IMR-90 (cell line): ENCODE results near the gene TMEM237. TPM values are rescaled to one million over a fixed set of nuclear protein-coding genes. Genes with fewer than 3 reads are reported as not detected.

Experiments used
- ATAC-seq: fragments of 200-7000 bp; cut with Tn5 transposase; 2 replicates; pipeline ENCODE4 v1.9.1; 2020; ENCODE audit warnings: low read depth, mild to moderate bottlenecking, moderate library complexity
- BruUV-seq: library from RNA; stranded (reverse); fragments of 400-500 nt; replicated peaks from 2 replicates; lab custom pipeline; 2021; lab: Mats Ljungman, UMichigan
- CTCF ChIA-PET: fragments of 300-600 bp; formaldehyde crosslinking; extraction: SDS; loops from one replicate; lab custom pipeline; 2021; ENCODE audit warnings: antibody characterized with exemption; lab: Yijun Ruan, JAX
- POLR2A ChIA-PET: fragments of 300-600 bp; sonication (Branson Sonifier 250); formaldehyde crosslinking; loops from one replicate; lab custom pipeline; 2022; ENCODE audit warnings: antibody characterized with exemption; ENCODE audit not compliant: unreplicated experiment; lab: Charles Lee
- DNase-seq: peaks from one replicate; pipeline ENCODE4 v3.0.0; 2013
- H2AFZ ChIP-seq: replicated peaks from 2 replicates; pipeline ENCODE3; 2013; ENCODE audit warnings: low read length, mild to moderate bottlenecking; ENCODE audit not compliant: poor library complexity
- H2AK5ac ChIP-seq: 2 replicates; pipeline ENCODE4 v1.6.1; 2013; ENCODE audit warnings: low read depth, low read length, inconsistent platforms
- H2AK9ac ChIP-seq: replicated peaks from 2 replicates; pipeline ENCODE3; 2013; ENCODE audit warnings: mild to moderate bottlenecking, low read depth, low read length, moderate library complexity; ENCODE audit not compliant: poor library complexity
- H2BK120ac ChIP-seq: 2 replicates; pipeline ENCODE4 v1.6.1; 2013; ENCODE audit warnings: low read depth, low read length, inconsistent platforms
- H2BK15ac ChIP-seq: 3 replicates; pipeline ENCODE4 v1.6.1; 2013; ENCODE audit warnings: low read depth, low read length, inconsistent platforms
- H2BK20ac ChIP-seq: 2 replicates; pipeline ENCODE4 v1.6.1; 2013; ENCODE audit warnings: low read depth, mild to moderate bottlenecking, inconsistent platforms, low read length, moderate library complexity
- H2BK5ac ChIP-seq: 2 replicates; pipeline ENCODE4 v1.6.1; 2013; ENCODE audit warnings: mild to moderate bottlenecking, low read depth, low read length, inconsistent platforms; ENCODE audit not compliant: poor library complexity, severe bottlenecking
- H3K14ac ChIP-seq: replicated peaks from 2 replicates; pipeline ENCODE4 v1.6.1; 2013; ENCODE audit warnings: low read depth, low read length, inconsistent platforms
- H3K18ac ChIP-seq: 2 replicates; pipeline ENCODE4 v1.6.1; 2013; ENCODE audit warnings: low read depth, low read length, control low read depth
- H3K23ac ChIP-seq: 2 replicates; pipeline ENCODE4 v1.6.1; 2013; ENCODE audit warnings: low read depth, low read length, inconsistent platforms
- H3K27ac ChIP-seq: 2 replicates; pipeline ENCODE4 v1.5.1; 2013; ENCODE audit warnings: mild to moderate bottlenecking, control low read depth, low read length; ENCODE audit not compliant: insufficient read depth
- H3K27me3 ChIP-seq: 2 replicates; pipeline ENCODE4 v1.6.1; 2013; ENCODE audit warnings: low read length; ENCODE audit not compliant: control insufficient read depth, insufficient read depth
- H3K36me3 ChIP-seq: 2 replicates; pipeline ENCODE4 v1.6.1; 2013; ENCODE audit warnings: low read length, mixed read lengths; ENCODE audit not compliant: control insufficient read depth, insufficient read depth
- H3K4ac ChIP-seq: 2 replicates; pipeline ENCODE4 v1.6.1; 2013; ENCODE audit warnings: low read depth, low read length, inconsistent platforms
- H3K4me1 ChIP-seq: 2 replicates; pipeline ENCODE4 v1.6.1; 2013; ENCODE audit warnings: low read length, mixed read lengths; ENCODE audit not compliant: control insufficient read depth, insufficient read depth
- H3K4me2 ChIP-seq: 2 replicates; pipeline ENCODE4 v1.6.1; 2013; ENCODE audit warnings: low read depth, mild to moderate bottlenecking, control low read depth, low read length, moderate library complexity
- H3K4me3 ChIP-seq: 2 replicates; pipeline ENCODE4 v1.5.1; 2013; ENCODE audit warnings: low read depth, mild to moderate bottlenecking, control low read depth, low read length, moderate library complexity; ENCODE audit not compliant: insufficient read depth
- H3K56ac ChIP-seq: 2 replicates; pipeline ENCODE4 v1.6.1; 2013; ENCODE audit warnings: low read length, inconsistent platforms; ENCODE audit not compliant: insufficient read depth; ENCODE audit errors: extremely low read depth
- H3K79me1 ChIP-seq, 2 experiments: 2 replicates each; pipeline ENCODE4 v1.6.1; 2013; ENCODE audit warnings: low read length in 2 of 2, inconsistent platforms in 1 of 2, low read depth in 1 of 2
- H3K9ac ChIP-seq: 2 replicates; pipeline ENCODE4 v1.6.1; 2013; ENCODE audit warnings: low read depth, low read length, control low read depth
- H3K9me1 ChIP-seq: 2 replicates; pipeline ENCODE4 v1.6.1; 2013; ENCODE audit warnings: low read length, inconsistent platforms; ENCODE audit not compliant: insufficient read depth
- H3K9me3 ChIP-seq: 2 replicates; pipeline ENCODE4 v1.6.1; 2013; ENCODE audit warnings: low read length; ENCODE audit not compliant: control insufficient read depth, insufficient read depth
- H4K20me1 ChIP-seq: 2 replicates; pipeline ENCODE4 v1.6.1; 2013; ENCODE audit warnings: low read length, inconsistent platforms; ENCODE audit not compliant: insufficient read depth
- H4K5ac ChIP-seq: 2 replicates; pipeline ENCODE4 v1.6.1; 2013; ENCODE audit warnings: mild to moderate bottlenecking, low read depth, low read length, control low read depth
- H4K8ac ChIP-seq, 2 experiments: 2 replicates each; pipeline ENCODE4 v1.6.1; 2013; ENCODE audit warnings: low read depth in 2 of 2, low read length in 2 of 2, control low read depth in 1 of 2, inconsistent platforms in 1 of 2
- H4K91ac ChIP-seq: 2 replicates; pipeline ENCODE4 v1.6.1; 2013; ENCODE audit warnings: low read depth, low read length, inconsistent platforms; ENCODE audit not compliant: insufficient read depth
- BHLHE40 ChIP-seq: fragments of 150-350 bp; IDR thresholded peaks from 2 replicates; pipeline ENCODE4 v1.6.1; 2016; ENCODE audit warnings: mild to moderate bottlenecking, low read depth, low read length
- CEBPB ChIP-seq: IDR thresholded peaks from 2 replicates; pipeline ENCODE4 v1.6.1; 2012; ENCODE audit warnings: low read depth, low read length, improper control_type of control experiment
- CHD1 ChIP-seq: IDR thresholded peaks from 2 replicates; pipeline ENCODE4 v1.6.1; 2012; ENCODE audit warnings: low read depth, low read length, improper control_type of control experiment
- CTCF ChIP-seq: conservative IDR thresholded peaks from 2 replicates; pipeline ENCODE4 v1.5.1; 2012; ENCODE audit warnings: mild to moderate bottlenecking, low read depth, low read length, improper control_type of control experiment
- ELK1 ChIP-seq: fragments of 150-350 bp; IDR thresholded peaks from 2 replicates; pipeline ENCODE4 v1.6.1; 2016; ENCODE audit warnings: low read depth, mild to moderate bottlenecking, low read length, moderate library complexity, borderline replicate concordance
- FOS ChIP-seq: fragments of 150-350 bp; IDR thresholded peaks from 2 replicates; pipeline ENCODE4 v1.6.1; 2016; ENCODE audit warnings: low read depth, low read length
- MAFK ChIP-seq: IDR thresholded peaks from 2 replicates; pipeline ENCODE4 v1.6.1; 2012; ENCODE audit warnings: low read depth, low read length, improper control_type of control experiment
- MAZ ChIP-seq: IDR thresholded peaks from 2 replicates; pipeline ENCODE4 v1.6.1; 2012; ENCODE audit warnings: low read depth, mild to moderate bottlenecking, low read length, improper control_type of control experiment, moderate library complexity, borderline replicate concordance
- MXI1 ChIP-seq: IDR thresholded peaks from 2 replicates; pipeline ENCODE4 v1.6.1; 2012; ENCODE audit warnings: low read depth, mild to moderate bottlenecking, low read length, moderate library complexity, borderline replicate concordance
- NFE2L2 ChIP-seq: fragments of 150-350 bp; IDR thresholded peaks from 2 replicates; pipeline ENCODE4 v1.6.1; 2016; ENCODE audit warnings: low read depth, mild to moderate bottlenecking, low read length
- POLR2A ChIP-seq: IDR thresholded peaks from 2 replicates; pipeline ENCODE4 v1.6.1; 2012; ENCODE audit warnings: mild to moderate bottlenecking, low read depth, low read length
- RAD21 ChIP-seq: IDR thresholded peaks from 2 replicates; pipeline ENCODE4 v1.6.1; 2012; ENCODE audit warnings: low read length, improper control_type of control experiment
- RCOR1 ChIP-seq: IDR thresholded peaks from 2 replicates; pipeline ENCODE4 v1.6.1; 2012; ENCODE audit warnings: mild to moderate bottlenecking, low read length, improper control_type of control experiment; ENCODE audit not compliant: insufficient replicate concordance
- RFX5 ChIP-seq: IDR thresholded peaks from 2 replicates; pipeline ENCODE4 v1.8.0; 2012; ENCODE audit warnings: low read depth, mild to moderate bottlenecking, low read length, moderate library complexity
- SMC3 ChIP-seq: fragments of 150-350 bp; IDR thresholded peaks from 2 replicates; pipeline ENCODE4 v1.6.1; 2016; ENCODE audit warnings: low read depth, mild to moderate bottlenecking, antibody characterized with exemption, low read length, moderate library complexity
- WGBS, 2 experiments: methylation state at CpG; one replicate each; pipeline versions ENCODE4 v1.1.5 to v1.1.7; 2013; ENCODE audit warnings: missing lambda C conversion rate in 2 of 2; ENCODE audit not compliant: insufficient read length in 1 of 2; ENCODE audit errors: extremely low coverage in 2 of 2; 5-methylcytosine and 5-hydroxymethylcytosine counted together
- dilution Hi-C: fragments of 300-500 bp; cut with HindIII; formaldehyde crosslinking; loops from one replicate; pipeline ENCODE4 v1.14.3; 2018; ENCODE audit warnings: low sequenced_read_pairs; ENCODE audit not compliant: unreplicated experiment
- in situ Hi-C: fragments of 300-500 bp; cut with MboI; formaldehyde crosslinking; loops from 3 replicates; pipeline ENCODE4 v1.14.3; 2019; ENCODE audit warnings: low sequenced_read_pairs, inconsistent platforms, mixed read lengths
- intact Hi-C: fragments of 100-400 bp; cut with micrococcal nuclease; formaldehyde crosslinking; loops from 2 replicates; pipeline ENCODE4 v1.10.0; 2022
- polyA plus RNA-seq, 3 experiments: library from polyadenylated mRNA; depleted of rRNA; stranded (reverse); fragments of >200 nt; gene quantifications; 2 replicates each; pipeline ENCODE4 v1.2.3, GENCODE V29; 2012; ENCODE audit warnings: low replicate concordance in 1 of 3
- total RNA-seq: library from RNA; depleted of rRNA; stranded (reverse); fragments of >200 nt; gene quantifications from 2 replicates; pipeline ENCODE4 v1.2.3, GENCODE V29; 2012
- TF ChIP-seq, protein P1 (sequence below): fragments of 150-350 bp; IDR thresholded peaks from 2 replicates; pipeline ENCODE4 v1.6.1; 2017; ENCODE audit warnings: mild to moderate bottlenecking, antibody characterized with exemption, low read length, low read depth

TMEM237 gene
- total and polyA plus RNA-seq, 2 of the 4 experiments (the other 2 are of a cell fraction), result 29.4 to 58.8 TPM

DNA sequence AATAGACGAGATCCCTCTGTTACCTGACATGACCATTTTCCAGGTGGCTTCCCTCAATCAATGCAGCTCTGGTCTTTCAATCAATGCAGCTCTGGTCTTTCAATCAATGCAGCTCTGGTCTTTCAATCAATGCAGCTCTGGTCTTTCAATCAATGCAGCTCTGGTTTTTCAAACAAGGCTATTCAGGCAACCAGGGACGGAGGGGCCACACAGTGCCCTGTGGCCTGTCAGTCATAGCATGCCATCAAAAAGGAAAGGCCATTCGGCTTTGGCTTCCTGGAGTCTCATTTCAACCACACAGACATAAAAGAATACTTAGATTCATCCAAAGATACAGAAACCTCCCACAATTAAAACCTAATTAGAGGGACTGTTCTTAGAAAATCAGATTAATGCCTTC lies 41.9 kb upstream of the TMEM237 start:
- no peak overlapping the region for H2BK5ac ChIP-seq
- H3K14ac ChIP-seq, result no peak overlapping the region
- no peak overlapping the region for H3K4me2 ChIP-seq
- no peak overlapping the region for H4K5ac ChIP-seq
- no peak overlapping the region for H2AFZ ChIP-seq
- no peak overlapping the region for H4K8ac ChIP-seq
- intact Hi-C loops (no loop called here), in situ Hi-C loops (no loop called here), dilution Hi-C loops (no loop called here)
- 100% methylated on average over 1 of the region's 3 CpGs; no CpG with 5 or more reads in 1 of the 2 experiments for WGBS, 2 experiments
- H3K9ac ChIP-seq, result no peak overlapping the region
- peaks cover 3% of the 10 kb centered on the region; the same call in 1 of the 2 replicates for H3K36me3 ChIP-seq
- ChIA-PET POLR2A (no interaction called here), CTCF (interaction anchor here (0.6 kb wide), 1 partner anchor 160 kb away, joined by 4 read pairs; no protein-coding TSS in a partner anchor)
- H3K27me3 ChIP-seq, result no peaks in the 10 kb centered on the region
- H2AK9ac ChIP-seq, result no peak overlapping the region
- no peak overlapping the region for H2BK120ac ChIP-seq
- no peak overlapping the region for H2AK5ac ChIP-seq
- H3K4ac ChIP-seq, result no peak overlapping the region
- no peaks in the 10 kb centered on the region for H3K9me1 ChIP-seq
- H4K91ac ChIP-seq, result no peak overlapping the region
- no peaks in the 10 kb centered on the region for H3K4me1 ChIP-seq
- no peak for TF ChIP-seq SMC3
- no peak for TF ChIP-seq BHLHE40
- no peak for TF ChIP-seq ELK1
- TF ChIP-seq MXI1, result no peak
- no peak for TF ChIP-seq POLR2A
- no peak for TF ChIP-seq CTCF
- no peak for TF ChIP-seq RFX5
- TF ChIP-seq MAFK, result no peak
- TF ChIP-seq RCOR1, result no peak
- TF ChIP-seq, protein P1, sequence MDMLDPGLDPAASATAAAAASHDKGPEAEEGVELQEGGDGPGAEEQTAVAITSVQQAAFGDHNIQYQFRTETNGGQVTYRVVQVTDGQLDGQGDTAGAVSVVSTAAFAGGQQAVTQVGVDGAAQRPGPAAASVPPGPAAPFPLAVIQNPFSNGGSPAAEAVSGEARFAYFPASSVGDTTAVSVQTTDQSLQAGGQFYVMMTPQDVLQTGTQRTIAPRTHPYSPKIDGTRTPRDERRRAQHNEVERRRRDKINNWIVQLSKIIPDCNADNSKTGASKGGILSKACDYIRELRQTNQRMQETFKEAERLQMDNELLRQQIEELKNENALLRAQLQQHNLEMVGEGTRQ, result no peak
- no peak for TF ChIP-seq NFE2L2
- TF ChIP-seq MAZ, result no peak
- TF ChIP-seq RAD21, result no peak
- TF ChIP-seq FOS, result no peak
- TF ChIP-seq CEBPB, result no peak
- TF ChIP-seq CHD1, result no peak
- H2BK15ac ChIP-seq, result no peak overlapping the region
- DNase-seq, result no peak
- no peak overlapping the region for H3K56ac ChIP-seq
- H4K20me1 ChIP-seq, result no peaks in the 10 kb centered on the region
- no peak overlapping the region for H2BK20ac ChIP-seq
- no peak for ATAC-seq
- H3K4me3 ChIP-seq, result no peak overlapping the region
- no peaks in the 10 kb centered on the region for H3K79me1 ChIP-seq
- no peak overlapping the region for H3K18ac ChIP-seq
- no peak overlapping the region for H3K23ac ChIP-seq
- H3K9me3 ChIP-seq, result no peaks in the 10 kb centered on the region
- no peak overlapping the region for H3K27ac ChIP-seq
- BruUV-seq, result no TSS peak
